Small intestine (tissue), 16 donors: ENCODE measurements around the gene LAMP1. TPM values are rescaled to one million over a fixed set of nuclear protein-coding genes. Genes with fewer than 3 reads are reported as not detected.
"Not testable (repeated sequence)": the region's sequence is repeated elsewhere in the genome, so short reads cannot be mapped to it uniquely, and the experiment has no call there.

Source experiments
- DNase-seq, 2 donors: peaks; one replicate each; pipeline versions ENCODE4 v3.0.0 to v3.0.0-alpha.2; 2013
- FAIRE-seq: peaks from 2 replicates; lab custom pipeline; 2012; peaks lifted over from hg19 to GRCh38; lab: Jason Lieb, UNC
- H3K27ac ChIP-seq, 3 donors: one replicate each; pipeline ENCODE4 v1.5.1; 2013; ENCODE audit warnings: low read length in 2 of 3, mild to moderate bottlenecking in 2 of 3, control low read depth in 1 of 3, inconsistent platforms in 1 of 3, low read depth in 1 of 3, moderate library complexity in 1 of 3
- H3K27me3 ChIP-seq, 3 donors: one replicate each; pipeline ENCODE4 v1.6.1; 2013; ENCODE audit warnings: low read length in 3 of 3, inconsistent platforms in 1 of 3; ENCODE audit not compliant: control insufficient read depth in 3 of 3, insufficient read depth in 3 of 3
- H3K36me3 ChIP-seq, 3 donors: one replicate each; pipeline ENCODE4 v1.6.1; 2013; ENCODE audit warnings: low read length in 3 of 3, inconsistent platforms in 1 of 3, low read depth in 1 of 3, mild to moderate bottlenecking in 1 of 3, moderate library complexity in 1 of 3; ENCODE audit not compliant: control insufficient read depth in 3 of 3, insufficient read depth in 2 of 3
- H3K4me1 ChIP-seq, 3 donors: one replicate each; pipeline ENCODE4 v1.6.1; 2013; ENCODE audit warnings: low read length in 2 of 3, inconsistent platforms in 1 of 3, low read depth in 1 of 3, mild to moderate bottlenecking in 1 of 3, moderate library complexity in 1 of 3; ENCODE audit not compliant: control insufficient read depth in 3 of 3, insufficient read depth in 2 of 3
- H3K4me3 ChIP-seq, 3 donors: one replicate each; pipeline ENCODE4 v1.5.1; 2013; ENCODE audit warnings: low read length in 3 of 3, control low read depth in 1 of 3, inconsistent platforms in 1 of 3, low read depth in 1 of 3, mild to moderate bottlenecking in 1 of 3, moderate library complexity in 1 of 3
- H3K9me3 ChIP-seq, 2 donors: one replicate each; pipeline ENCODE4 v1.6.1; 2013; ENCODE audit warnings: low read depth in 1 of 2, low read length in 1 of 2; ENCODE audit not compliant: control insufficient read depth in 2 of 2, insufficient read depth in 1 of 2
- WGBS, 3 donors: extraction: QIAGEN DNeasy Blood & Tissue Kit; methylation state at CpG; one replicate each; pipeline ENCODE4 v1.1.7; 2013; 5-methylcytosine and 5-hydroxymethylcytosine counted together
- long read RNA-seq, 10 donors: transcript quantifications; one replicate each; lab custom pipeline, GENCODE V29; 2026
- polyA plus RNA-seq, 4 donors: library from polyadenylated mRNA; stranded (reverse) in 3 of 4; unstranded in 1 of 4; fragments of 200-250 nt in 3 of 4; fragments of 120-200 nt in 1 of 4; gene quantifications; one replicate each; pipeline versions ENCODE4 v1.2.1 to v1.2.3, GENCODE V29; 2013
- donor health status: healthy with polysubstance abuse.
- donor health status: control.
- donor health status: control.
- donor health status: Bipolar disorder and iron deficiency.
- donor health status: healthy.

Gene LAMP1
- 100 to 1,000 TPM in 2 of 4 donors, 10 to 100 TPM in 2; 34.0 to 251 (median 79.5) TPM for polyA plus RNA-seq
- long read RNA-seq, donor 1, result 0 reads
- long read RNA-seq, donor 2, transcript LAMP1-201 (9 exons, 2,699 nt), result major isoform, 42 of 66 reads
- long read RNA-seq, donor 2, partial matches to known transcripts, result 24 of 66 reads
- long read RNA-seq, donor 2, other reads (novel, unspliced or antisense), result 0 of 66 reads
- long read RNA-seq, donor 3, transcript LAMP1-201 (9 exons, 2,699 nt), result major isoform, 27 of 81 reads
- long read RNA-seq, donor 3, partial matches to known transcripts, result 54 of 81 reads
- long read RNA-seq, donor 3, other reads (novel, unspliced or antisense), result 0 of 81 reads
- long read RNA-seq, donor 4, result 0 reads
- long read RNA-seq, donor 5, partial matches to known transcripts, result 14 of 23 reads
- long read RNA-seq, donor 5, other reads (novel, unspliced or antisense), result 5 of 23 reads
- long read RNA-seq, donor 6, transcript LAMP1-201 (9 exons, 2,699 nt), result major isoform, 65 of 310 reads
- long read RNA-seq, donor 6, partial matches to known transcripts, result 245 of 310 reads
- long read RNA-seq, donor 6, other reads (novel, unspliced or antisense), result 0 of 310 reads
- long read RNA-seq, donor 7, result 0 reads
- long read RNA-seq, donor 8, transcript LAMP1-201 (9 exons, 2,699 nt), result major isoform, 8 of 8 reads
- long read RNA-seq, donor 8, partial matches to known transcripts, result 0 of 8 reads
- long read RNA-seq, donor 8, other reads (novel, unspliced or antisense), result 0 of 8 reads
- long read RNA-seq, donor 9, transcript LAMP1-201 (9 exons, 2,699 nt), result major isoform, 13 of 65 reads
- long read RNA-seq, donor 9, partial matches to known transcripts, result 52 of 65 reads
- long read RNA-seq, donor 9, other reads (novel, unspliced or antisense), result 0 of 65 reads
- long read RNA-seq, donor 10, transcript LAMP1-201 (9 exons, 2,699 nt), result major isoform, 62 of 98 reads
- long read RNA-seq, donor 10, partial matches to known transcripts, result 36 of 98 reads
- long read RNA-seq, donor 10, other reads (novel, unspliced or antisense), result 0 of 98 reads

- H3K4me3 ChIP-seq, result peak within 1 kb of the TSS; percentile 79 to 95 (median 94)
- WGBS, 3 donors, result 0% methylated on average over 39 to 74 of the region's 74 CpGs
- H3K4me1 ChIP-seq, result peaks cover 0 to 9% (median 0%) of the 10 kb centered on the region in 3 donors
- peaks cover 0 to 7% (median 0%) of the 10 kb centered on the region in 3 donors for H3K27me3 ChIP-seq
- no peaks in the 10 kb centered on the region for H3K9me3 ChIP-seq
- peak within 1 kb of the TSS; percentile 85 to 92 (median 91) for H3K27ac ChIP-seq
- peaks cover 0 to 14% (median 0%) of the 10 kb centered on the region in 3 donors for H3K36me3 ChIP-seq
- DNase-seq (peak; percentile 93 to 100), FAIRE-seq (no peak)
These were observed at the start of gene LAMP1 for GRCh38 chr13:113296823-113297369. LAMP1 (plus strand) TSS chr13:113297239; CDS start chr13:113297435, 196 bp downstream.

- H3K4me3 ChIP-seq, result no peak overlapping the region
- WGBS, 3 donors, result 89 to 90% (median 90%) methylated on average over 11 of the region's 11 CpGs
- H3K36me3 ChIP-seq, result peaks cover 18 to 64% (median 31%) of the 10 kb centered on the region in 3 donors
- no peaks in the 10 kb centered on the region for H3K4me1 ChIP-seq
- no peak for FAIRE-seq
- H3K27ac ChIP-seq, result no peak overlapping the region
- no peaks in the 10 kb centered on the region for H3K27me3 ChIP-seq
- H3K9me3 ChIP-seq, result no peaks in the 10 kb centered on the region
- DNase-seq, result no peak
These were observed 44.4 kb upstream of the LAMP1 start for GRCh38 chr13:113252516-113253095.

GRCh38 chr13:113257908-113258307, 39.1 kb upstream of the LAMP1 start:
- H3K27me3 ChIP-seq, H3K9me3 ChIP-seq, H3K4me3 ChIP-seq, H3K27ac ChIP-seq, H3K4me1 ChIP-seq, FAIRE-seq, DNase-seq: not testable (repeated sequence)
- 98 to 100% (median 98%) methylated on average over 6 of the region's 6 CpGs for WGBS, 3 donors
- H3K36me3 ChIP-seq, result peaks cover 16 to 60% (median 19%) of the 10 kb centered on the region in 3 donors

GRCh38 chr13:113258321-113259054, 38.6 kb upstream of the LAMP1 start:
- Histone ChIP-seq H3K27me3 (no peaks in the 10 kb centered on the region), H3K4me3 (no peak overlapping the region), H3K4me1 (no peaks in the 10 kb centered on the region), H3K9me3 (no peaks in the 10 kb centered on the region), H3K36me3 (peaks cover 16 to 60% (median 20%) of the 10 kb centered on the region in 3 donors), H3K27ac (no peak overlapping the region)
- FAIRE-seq, result no peak
- WGBS, 3 donors, result 90 to 96% (median 95%) methylated on average over 5 of the region's 5 CpGs
- DNase-seq, result no peak

GRCh38 chr13:113260996-113261395, 36.0 kb upstream of the LAMP1 start:
- H3K27me3 ChIP-seq, result no peaks in the 10 kb centered on the region
- H3K36me3 ChIP-seq, result peaks cover 11 to 54% (median 21%) of the 10 kb centered on the region in 3 donors
- FAIRE-seq, result no peak
- H3K4me1 ChIP-seq, result no peaks in the 10 kb centered on the region
- 90 to 94% (median 92%) methylated on average over 13 of the region's 13 CpGs for WGBS, 3 donors
- DNase-seq, result no peak
- no peak overlapping the region for H3K4me3 ChIP-seq
- H3K27ac ChIP-seq, result no peak overlapping the region
- no peaks in the 10 kb centered on the region for H3K9me3 ChIP-seq

GRCh38 chr13:113263016-113263415, 34.0 kb upstream of the LAMP1 start:
- not testable (repeated sequence) for H3K27me3 ChIP-seq, H3K27ac ChIP-seq, H3K9me3 ChIP-seq, H3K4me3 ChIP-seq, H3K4me1 ChIP-seq, DNase-seq, FAIRE-seq
- WGBS, 3 donors, result 82 to 87% (median 83%) methylated on average over 7 to 14 of the region's 14 CpGs
- H3K36me3 ChIP-seq, result peaks cover 4 to 45% (median 18%) of the 10 kb centered on the region in 3 donors

- 92% methylated on average over 20 of the region's 20 CpGs for WGBS, 3 donors
- Histone ChIP-seq H3K4me3 (no peak overlapping the region), H3K27ac (no peak overlapping the region), H3K9me3 (no peaks in the 10 kb centered on the region), H3K27me3 (no peaks in the 10 kb centered on the region), H3K36me3 (peaks cover 2 to 18% (median 4%) of the 10 kb centered on the region in 3 donors), H3K4me1 (no peaks in the 10 kb centered on the region)
- FAIRE-seq, result no peak
- DNase-seq, result no peak
These were observed 29.2 kb upstream of the LAMP1 start for GRCh38 chr13:113267642-113268405.
